GM21717 (cell line): ENCODE measurements around the gene LIPT1.
"Not testable (repeated sequence)": the region's sequence is repeated elsewhere in the genome, so short reads cannot be mapped to it uniquely, and the experiment has no call there.

Experiments
- ATAC-seq: cut with Tn5 transposase; IDR thresholded peaks from one replicate; pipeline ENCODE4 v1.9.1; 2021; ENCODE audit warnings: mild to moderate bottlenecking, moderate library complexity; ENCODE audit not compliant: unreplicated experiment

LIPT1 gene

DNA sequence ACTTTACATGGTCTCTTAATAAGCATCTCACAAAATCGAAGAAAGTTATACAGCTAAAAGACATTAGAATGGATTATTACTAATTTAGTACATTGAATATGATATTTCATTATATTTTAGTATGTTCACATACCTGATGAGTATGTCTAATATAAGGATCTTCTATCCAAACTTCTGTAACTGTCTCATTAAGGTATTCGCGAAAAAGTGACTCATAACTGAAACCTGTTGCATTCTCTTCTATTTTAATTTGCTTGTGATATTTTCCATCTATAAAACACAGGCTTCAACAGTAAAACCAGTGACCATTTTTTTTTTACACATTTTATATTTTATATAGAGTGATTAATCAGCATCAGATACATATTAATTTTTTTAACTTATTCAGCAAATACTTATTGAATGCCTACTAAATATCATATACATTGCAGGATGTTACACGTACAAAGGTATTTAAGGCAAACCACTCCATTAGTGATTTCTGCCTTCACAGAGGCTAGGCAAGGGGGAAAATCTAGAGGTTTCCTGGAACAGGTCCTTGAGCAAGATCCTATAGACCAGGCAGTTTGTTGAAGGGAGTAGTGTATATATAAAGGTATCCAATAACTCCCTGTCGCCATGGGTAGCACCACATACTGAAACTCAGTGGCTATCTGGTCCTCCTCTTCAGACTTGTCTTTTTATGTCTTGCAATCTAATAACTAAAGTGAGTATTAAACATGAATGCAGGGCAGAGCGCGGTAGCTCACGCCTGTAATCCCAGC lies 16.8 kb downstream of the LIPT1 start:
- no peak for ATAC-seq

DNA sequence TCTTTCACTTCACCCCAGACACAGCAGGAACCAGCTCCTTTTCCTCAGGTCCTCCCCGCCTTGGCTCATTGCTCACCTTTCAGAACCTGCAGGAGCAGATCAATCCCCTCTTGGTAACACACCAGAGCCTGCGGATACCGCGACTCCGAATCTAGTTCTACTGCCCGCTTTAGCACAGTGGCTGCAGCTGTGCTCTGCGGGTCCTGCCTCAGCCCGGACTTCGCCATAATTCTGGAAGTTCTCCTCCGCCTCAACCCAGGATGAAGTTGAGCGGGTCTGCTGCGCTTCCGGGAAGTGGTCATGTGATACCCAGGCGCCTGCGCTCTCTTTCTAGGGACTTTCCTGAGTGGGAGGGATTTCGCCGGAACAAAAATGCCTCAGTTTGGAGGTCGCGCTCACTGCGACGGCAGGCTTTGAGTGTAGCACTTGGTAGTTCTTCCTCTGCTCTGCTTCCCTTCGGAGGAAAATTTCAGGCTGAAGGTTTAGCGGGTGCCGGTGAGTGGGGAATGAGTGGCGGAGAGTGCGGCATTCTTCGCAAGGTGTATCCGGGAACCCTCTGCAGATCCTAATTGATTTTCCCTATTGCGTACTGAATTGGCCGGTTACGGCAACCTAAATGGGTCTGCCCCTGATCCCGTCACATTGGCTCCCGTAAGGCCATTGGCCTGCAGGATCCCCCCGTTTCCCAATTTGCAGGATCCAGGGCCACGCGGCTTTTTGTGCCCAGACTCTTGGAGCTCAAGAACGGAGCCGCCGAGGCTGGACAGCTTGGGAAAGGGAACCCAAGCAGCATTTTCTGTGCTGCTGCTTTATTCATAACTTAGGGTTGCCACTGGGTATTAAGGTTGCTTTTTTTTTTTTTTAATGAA lies 26.2 kb downstream of the LIPT1 start, which contains the start of the genes MITD1 and MRPL30:
MITD1 (minus strand) TSS at position 304 of the 869 bp plus-strand sequence; CDS start at position 227, 77 bp downstream.
MRPL30 (plus strand) TSS at position 430 of the 869 bp plus-strand sequence. CDS start 5,020 bp downstream, outside the sequence.
- peak; percentile 89 for ATAC-seq

- no peak for ATAC-seq
Measured at GRCh38 chr2:99181624-99182000, 26.8 kb downstream of the LIPT1 start.

DNA sequence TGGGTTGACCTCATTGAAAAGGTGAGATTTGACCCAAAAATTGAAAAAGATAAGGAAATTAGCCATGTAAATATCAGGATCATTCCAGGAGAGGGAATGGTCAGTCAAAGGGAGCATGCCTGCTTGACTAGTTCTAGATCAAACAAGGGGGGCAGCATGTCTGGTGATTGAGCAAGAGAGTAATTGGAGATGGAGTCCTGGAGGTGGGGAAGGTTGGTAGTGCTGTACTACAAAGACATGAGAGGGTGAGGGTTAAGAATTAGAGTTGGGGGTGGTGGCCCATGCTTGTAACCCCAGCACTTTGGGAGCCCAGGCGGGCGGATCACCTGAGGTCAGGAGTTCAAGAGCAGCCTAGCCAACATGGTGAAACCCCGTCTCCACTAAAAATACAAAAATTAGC lies 28.3 kb downstream of the LIPT1 start:
- no peak for ATAC-seq

DNA sequence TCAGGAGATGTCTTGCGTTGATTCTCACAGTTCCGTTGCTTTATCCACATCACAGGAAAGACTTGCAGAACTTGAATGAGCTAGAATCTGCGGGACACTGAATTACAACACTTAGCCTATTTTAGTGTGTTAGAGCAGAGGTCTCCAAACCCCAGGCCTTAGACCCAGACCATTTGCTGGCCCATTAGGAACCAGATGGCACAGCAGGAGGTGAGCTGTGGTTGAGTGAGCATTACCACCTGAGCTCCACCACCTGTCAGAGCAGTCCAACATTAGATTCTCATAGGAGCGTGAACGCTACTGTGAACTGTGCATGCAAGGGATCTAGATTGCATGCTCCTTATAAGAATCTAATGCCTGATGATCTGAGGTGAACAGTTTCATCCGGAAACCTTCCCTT lies 30.0 kb downstream of the LIPT1 start:
- no peak for ATAC-seq

DNA sequence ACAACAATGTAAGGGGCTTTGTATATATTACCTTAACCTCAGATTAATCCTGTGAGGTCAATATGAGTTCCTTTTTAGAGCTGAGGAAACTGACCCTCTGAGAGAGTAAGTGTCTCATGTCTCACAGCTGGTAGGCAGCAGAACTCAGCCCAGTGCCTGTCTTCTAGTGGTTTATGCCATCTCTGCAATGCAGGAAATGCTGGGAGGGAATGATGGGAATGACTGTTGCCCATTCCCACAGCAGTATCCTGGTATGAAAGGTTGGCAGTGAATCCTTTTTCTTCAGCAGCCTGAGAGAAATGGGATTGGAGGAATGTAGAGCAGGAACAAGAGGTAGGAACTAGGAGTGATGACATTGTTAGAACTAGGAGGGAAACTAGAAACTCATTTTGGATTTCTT lies 32.2 kb downstream of the LIPT1 start:
- ATAC-seq, result no peak

GRCh38 chr2:99188357-99188756 lies 33.6 kb downstream of the LIPT1 start:
- ATAC-seq, result no peak

DNA sequence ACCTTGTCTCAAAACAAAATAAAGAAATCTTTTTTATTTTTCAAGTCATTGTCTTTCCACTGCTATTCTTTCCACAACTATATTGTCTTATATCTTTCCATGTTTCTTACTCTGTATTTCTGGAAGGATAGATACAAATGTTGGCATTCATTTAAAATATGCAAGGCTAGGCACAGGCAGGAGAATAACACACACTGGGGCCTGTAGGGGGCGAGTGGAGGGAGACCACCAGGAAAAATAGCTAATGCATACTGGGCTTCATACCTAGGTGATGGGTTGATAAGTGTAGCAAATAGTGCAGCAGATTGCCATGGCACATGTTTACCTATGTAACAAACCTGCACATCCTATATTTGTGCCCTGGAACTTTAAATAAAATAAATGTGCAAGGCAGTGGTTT lies 35.8 kb downstream of the LIPT1 start:
- ATAC-seq, result no peak

- ATAC-seq, result not testable (repeated sequence)
Measured at GRCh38 chr2:99192364-99192763, 37.6 kb downstream of the LIPT1 start.

- no peak for ATAC-seq
Measured at GRCh38 chr2:99198103-99198841, 43.5 kb downstream of the LIPT1 start.

DNA sequence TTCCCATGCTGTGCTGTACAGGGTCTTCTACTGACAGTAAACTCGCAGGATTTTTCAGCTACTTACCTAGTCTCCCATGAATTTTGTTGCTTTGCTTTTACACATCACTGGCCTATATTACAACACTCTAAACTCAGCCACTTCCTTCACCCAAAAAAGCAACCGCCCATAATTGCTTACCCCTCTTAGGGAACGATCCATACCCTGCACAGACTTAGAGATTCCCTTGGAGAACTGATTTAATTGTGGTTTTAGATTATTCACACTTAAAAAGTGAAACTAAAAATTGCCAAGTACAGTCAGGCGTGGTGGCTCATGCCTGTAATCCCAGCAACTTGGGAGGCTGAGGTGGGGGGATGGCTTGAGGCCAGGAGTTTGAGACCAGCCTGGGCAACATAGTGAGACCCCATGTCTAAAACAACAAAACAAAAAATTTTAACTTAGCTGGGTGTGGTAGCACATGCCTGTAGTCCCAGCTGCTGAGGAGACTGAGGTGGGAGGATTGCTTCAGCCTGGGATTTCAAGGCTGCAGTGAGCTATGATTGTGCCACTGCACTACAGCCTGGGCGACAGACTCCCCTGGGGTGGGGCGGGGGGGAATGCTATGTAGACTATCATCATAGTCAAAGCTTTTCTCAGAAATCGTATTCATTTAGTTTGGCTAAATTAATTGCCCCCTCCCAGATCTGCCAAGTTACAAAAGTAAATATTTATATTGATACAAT lies 45.5 kb downstream of the LIPT1 start:
- no peak for ATAC-seq

DNA sequence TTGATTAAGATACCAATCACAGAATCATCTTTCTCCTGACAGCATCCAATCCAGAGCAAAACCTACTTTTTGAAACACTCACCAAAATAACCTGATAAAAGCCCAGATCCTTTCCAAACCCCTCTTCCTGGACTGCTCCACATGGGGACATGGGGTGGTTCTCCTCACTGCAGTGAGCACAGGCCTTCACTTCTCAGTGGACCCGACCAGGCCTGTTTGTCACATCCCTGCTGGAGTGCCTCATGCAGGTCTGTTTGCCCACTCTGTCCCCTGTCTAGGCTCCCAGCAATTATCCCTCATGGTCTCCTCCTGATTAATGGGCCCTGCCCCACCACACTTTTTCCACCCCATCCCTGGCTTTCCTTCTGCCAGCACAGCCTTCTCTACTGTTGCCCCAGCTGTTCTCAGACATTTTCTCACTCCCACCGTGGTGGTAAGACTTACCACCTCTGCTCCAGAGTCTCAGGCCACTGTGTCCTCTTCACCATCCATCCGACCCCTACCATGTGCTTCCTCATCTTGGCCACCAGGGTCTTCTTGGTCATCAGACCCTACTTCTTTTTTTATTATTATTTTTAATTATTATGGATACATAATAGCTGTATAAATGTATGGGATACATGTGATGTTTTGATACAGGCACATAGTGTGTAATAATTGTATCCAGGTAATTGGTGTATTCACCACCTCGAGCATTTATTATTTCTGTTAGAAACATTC lies 47.4 kb downstream of the LIPT1 start:
- ATAC-seq, result no peak

- ATAC-seq, result no peak
Measured at GRCh38 chr2:99205491-99205890, 50.7 kb downstream of the LIPT1 start.
